ENCODE results near the gene MYEOV. TPM values are rescaled to one million over a fixed set of nuclear protein-coding genes. Genes with fewer than 3 reads are reported as not detected.

Gene MYEOV
- polyA plus RNA-seq, 1 experiment, result 4.5 TPM

- ChIA-PET POLR2A (no interaction called here), CTCF (no interaction called here)
- no peak for TF ChIP-seq CTCF (IDR thresholded peaks at IDR 0.05; ENCODE audit: insufficient read depth, low read depth, low read length)
- DNase-seq (ENCODE audit: low read depth), result no peak
- Histone ChIP-seq H3K27me3 (ENCODE audit: control insufficient read depth, insufficient read depth, low read length) (peaks cover 4% of the 10 kb centered on the region; the same call in 1 of the 2 replicates), H3K4me3 (ENCODE audit: low read depth, low read length) (no peak overlapping the region), H3K36me3 (ENCODE audit: control insufficient read depth, insufficient read depth, low read length) (no peaks in the 10 kb centered on the region)
Observed at GRCh38 chr11:69269926-69270697, 23.8 kb upstream of the MYEOV start.

GRCh38 chr11:69270941-69271340 lies 23.0 kb upstream of the MYEOV start:
- ChIA-PET POLR2A (no interaction called here), CTCF (no interaction called here)
- peaks cover 4% of the 10 kb centered on the region; the same call in 1 of the 2 replicates for H3K27me3 ChIP-seq (ENCODE audit: control insufficient read depth, insufficient read depth, low read length)
- no peak for DNase-seq (ENCODE audit: low read depth)
- no peaks in the 10 kb centered on the region for H3K36me3 ChIP-seq (ENCODE audit: control insufficient read depth, insufficient read depth, low read length)
- TF ChIP-seq CTCF (IDR thresholded peaks at IDR 0.05; ENCODE audit: insufficient read depth, low read depth, low read length), result no peak
- H3K4me3 ChIP-seq (ENCODE audit: low read depth, low read length), result no peak overlapping the region

GRCh38 chr11:69272055-69272454 lies 21.9 kb upstream of the MYEOV start:
- TF ChIP-seq CTCF (IDR thresholded peaks at IDR 0.05; ENCODE audit: insufficient read depth, low read depth, low read length), result no peak
- CTCF ChIA-PET, result no interaction called here
- no peak overlapping the region for H3K4me3 ChIP-seq (ENCODE audit: low read depth, low read length)
- DNase-seq (ENCODE audit: low read depth), result no peak
- POLR2A ChIA-PET, result no interaction called here
- H3K36me3 ChIP-seq (ENCODE audit: control insufficient read depth, insufficient read depth, low read length), result no peaks in the 10 kb centered on the region
- peaks cover 4% of the 10 kb centered on the region; the same call in 1 of the 2 replicates for H3K27me3 ChIP-seq (ENCODE audit: control insufficient read depth, insufficient read depth, low read length)

- POLR2A ChIA-PET, result no interaction called here
- no peak for TF ChIP-seq CTCF (IDR thresholded peaks at IDR 0.05; ENCODE audit: insufficient read depth, low read depth, low read length)
- CTCF ChIA-PET, result interaction anchor here (1.0 kb wide), 1 partner anchor 141 kb away, joined by 3 read pairs; no protein-coding TSS in a partner anchor
- H3K36me3 ChIP-seq (ENCODE audit: control insufficient read depth, insufficient read depth, low read length), result no peaks in the 10 kb centered on the region
- peaks cover 4% of the 10 kb centered on the region; the same call in 1 of the 2 replicates for H3K27me3 ChIP-seq (ENCODE audit: control insufficient read depth, insufficient read depth, low read length)
- DNase-seq (ENCODE audit: low read depth), result no peak
- H3K4me3 ChIP-seq (ENCODE audit: low read depth, low read length), result no peak overlapping the region
Observed at GRCh38 chr11:69272831-69273485, 21.0 kb upstream of the MYEOV start.

- Histone ChIP-seq H3K4me3 (ENCODE audit: low read depth, low read length) (no peak overlapping the region), H3K36me3 (ENCODE audit: control insufficient read depth, insufficient read depth, low read length) (no peaks in the 10 kb centered on the region), H3K27me3 (ENCODE audit: control insufficient read depth, insufficient read depth, low read length) (peaks cover 5% of the 10 kb centered on the region)
- TF ChIP-seq CTCF (IDR thresholded peaks at IDR 0.05; ENCODE audit: insufficient read depth, low read depth, low read length), result no peak
- POLR2A ChIA-PET, result no interaction called here
- CTCF ChIA-PET, result interaction anchor here (1.0 kb wide), 1 partner anchor 141 kb away, joined by 3 read pairs; no protein-coding TSS in a partner anchor
- DNase-seq (ENCODE audit: low read depth), result no peak
Observed at GRCh38 chr11:69273571-69273970, 20.4 kb upstream of the MYEOV start.

Data from BJ (cell line).